Measurements from ENCODE around the gene DNAJC15. TPM values are rescaled to one million over a fixed set of nuclear protein-coding genes. Genes with fewer than 3 reads are reported as not detected.

DNAJC15 gene
- total RNA-seq, 1 donor from 2014 or later, result 17.0 TPM

- H3K36me3 ChIP-seq, result no peaks in the 10 kb centered on the region
- H3K4me3 ChIP-seq, result no peak overlapping the region
- ATAC-seq (no peak), DNase-seq (no peak)
- intact Hi-C loops (cut with DNase I), result no loop called here
- TF ChIP-seq CTCF (IDR thresholded peaks at IDR 0.05), result no peak
- H3K27me3 ChIP-seq (ENCODE audit: low read depth), result no peaks in the 10 kb centered on the region
- no peaks in the 10 kb centered on the region for H3K9me3 ChIP-seq
- no peak overlapping the region for H3K27ac ChIP-seq
- H3K4me1 ChIP-seq, result no peaks in the 10 kb centered on the region
These were observed 66.6 kb downstream of the DNAJC15 start for GRCh38 chr13:43089912-43090498.

GRCh38 chr13:43094901-43095300 is 71.5 kb downstream of the DNAJC15 start:
- no peak overlapping the region for H3K27ac ChIP-seq
- ATAC-seq (no peak), DNase-seq (no peak)
- H3K4me3 ChIP-seq, result no peak overlapping the region
- no peaks in the 10 kb centered on the region for H3K27me3 ChIP-seq (ENCODE audit: low read depth)
- no peaks in the 10 kb centered on the region for H3K36me3 ChIP-seq
- intact Hi-C loops (cut with DNase I), result no loop called here
- TF ChIP-seq CTCF (IDR thresholded peaks at IDR 0.05), result no peak
- H3K9me3 ChIP-seq, result no peaks in the 10 kb centered on the region
- H3K4me1 ChIP-seq, result peaks cover 7% of the 10 kb centered on the region

- ATAC-seq (no peak), DNase-seq (no peak)
- no peaks in the 10 kb centered on the region for H3K36me3 ChIP-seq
- no peaks in the 10 kb centered on the region for H3K9me3 ChIP-seq
- H3K27me3 ChIP-seq (ENCODE audit: low read depth), result no peaks in the 10 kb centered on the region
- peaks cover 7% of the 10 kb centered on the region for H3K4me1 ChIP-seq
- no peak overlapping the region for H3K27ac ChIP-seq
- no peak for TF ChIP-seq CTCF (IDR thresholded peaks at IDR 0.05)
- no peak overlapping the region for H3K4me3 ChIP-seq
- intact Hi-C loops (cut with DNase I), result no loop called here
These were observed 72.7 kb downstream of the DNAJC15 start for GRCh38 chr13:43095771-43096719.

GRCh38 chr13:43100667-43101066 is 77.3 kb downstream of the DNAJC15 start:
- no peak overlapping the region for H3K27ac ChIP-seq
- no peaks in the 10 kb centered on the region for H3K36me3 ChIP-seq
- H3K4me3 ChIP-seq, result no peak overlapping the region
- no peaks in the 10 kb centered on the region for H3K9me3 ChIP-seq
- no peak for DNase-seq
- no peak for TF ChIP-seq CTCF (IDR thresholded peaks at IDR 0.05)
- no peak for ATAC-seq
- H3K4me1 ChIP-seq, result peaks cover under 1% of the 10 kb centered on the region
- intact Hi-C loops (cut with DNase I), result no loop called here
- no peaks in the 10 kb centered on the region for H3K27me3 ChIP-seq (ENCODE audit: low read depth)

GRCh38 chr13:43102304-43102703 is 78.9 kb downstream of the DNAJC15 start:
- H3K9me3 ChIP-seq, result no peaks in the 10 kb centered on the region
- ATAC-seq (no peak), DNase-seq (no peak)
- no peaks in the 10 kb centered on the region for H3K4me1 ChIP-seq
- intact Hi-C loops (cut with DNase I), result no loop called here
- no peak overlapping the region for H3K4me3 ChIP-seq
- TF ChIP-seq CTCF (IDR thresholded peaks at IDR 0.05), result no peak
- H3K36me3 ChIP-seq, result no peaks in the 10 kb centered on the region
- H3K27ac ChIP-seq, result no peak overlapping the region
- no peaks in the 10 kb centered on the region for H3K27me3 ChIP-seq (ENCODE audit: low read depth)
